Loucy (cell line): ENCODE measurements around the gene DLG2.

Source experiments
- H2AFZ ChIP-seq: fragments of 200-600 bp; sonication (generic); 2 replicates; pipeline ENCODE4 v1.6.0; 2016; ENCODE audit warnings: antibody characterized with exemption, mild to moderate bottlenecking, low read length, moderate library complexity
- H3F3A ChIP-seq: fragments of 200-600 bp; 2 replicates; pipeline ENCODE4 v1.6.0; 2016; ENCODE audit warnings: antibody characterized with exemption, low read depth, mild to moderate bottlenecking
- H3K27me3 ChIP-seq: fragments of 200-600 bp; sonication (generic); 2 replicates; pipeline ENCODE4 v1.6.1; 2014; ENCODE audit warnings: low read length, mild to moderate bottlenecking; ENCODE audit not compliant: insufficient read depth, poor library complexity, severe bottlenecking
- H3K36me3 ChIP-seq: fragments of 200-600 bp; sonication (generic); 2 replicates; pipeline ENCODE4 v1.6.1; 2016; ENCODE audit warnings: low read length; ENCODE audit not compliant: insufficient read depth
- H3K4me1 ChIP-seq: fragments of 200-600 bp; sonication (generic); 2 replicates; pipeline ENCODE4 v1.5.1; 2014; ENCODE audit warnings: low read length, mild to moderate bottlenecking; ENCODE audit not compliant: insufficient read depth, poor library complexity, severe bottlenecking
- H3K4me2 ChIP-seq: fragments of 200-600 bp; sonication (generic); 2 replicates; pipeline ENCODE4 v1.6.0; 2014; ENCODE audit warnings: antibody characterized with exemption, low read length, low read depth, mild to moderate bottlenecking; ENCODE audit not compliant: poor library complexity, severe bottlenecking
- H3K4me3 ChIP-seq: fragments of 200-600 bp; sonication (generic); 2 replicates; pipeline ENCODE4 v1.5.1; 2014; ENCODE audit warnings: low read length, mild to moderate bottlenecking, mixed read lengths; ENCODE audit not compliant: poor library complexity, severe bottlenecking
- H3K79me2 ChIP-seq: fragments of 200-600 bp; sonication (generic); 2 replicates; pipeline ENCODE4 v1.6.1; 2014; ENCODE audit warnings: low read length; ENCODE audit not compliant: insufficient read depth
- H3K9ac ChIP-seq: fragments of 200-600 bp; sonication (generic); 2 replicates; pipeline ENCODE4 v1.6.0; 2014; ENCODE audit warnings: mild to moderate bottlenecking, low read depth, low read length, moderate library complexity; ENCODE audit not compliant: poor library complexity, severe bottlenecking
- H3K9me2 ChIP-seq: fragments of 200-600 bp; sonication (generic); replicated peaks from 2 replicates; pipeline ENCODE4 v1.6.1; 2016; ENCODE audit warnings: low read depth, low read length, mixed read lengths
- H3K9me3 ChIP-seq: fragments of 200-600 bp; sonication (generic); 2 replicates; pipeline ENCODE4 v1.6.1; 2014; ENCODE audit warnings: mild to moderate bottlenecking, antibody characterized with exemption, low read length, low read depth; ENCODE audit not compliant: insufficient read depth
- H4K20me1 ChIP-seq: fragments of 200-600 bp; sonication (generic); 2 replicates; pipeline ENCODE4 v1.6.0; 2014; ENCODE audit warnings: antibody characterized with exemption, low read length, mild to moderate bottlenecking; ENCODE audit not compliant: insufficient read depth, poor library complexity, severe bottlenecking
- CTCF ChIP-seq: fragments of 200-600 bp; sonication (generic); conservative IDR thresholded peaks from 2 replicates; pipeline ENCODE4 v1.5.1; 2014; ENCODE audit warnings: mild to moderate bottlenecking, antibody characterized with exemption, low read length
- EZH2phosphoT487 ChIP-seq: fragments of 200-600 bp; IDR thresholded peaks from 2 replicates; pipeline ENCODE4 v1.6.1; 2018; ENCODE audit warnings: antibody characterized with exemption, mild to moderate bottlenecking, moderate library complexity, borderline replicate concordance

The DLG2 gene

GRCh38 chr11:84607975-84608836 is 1018.9 kb downstream of the DLG2 start:
- H3K4me2 ChIP-seq, result no peak overlapping the region
- no peak overlapping the region for H3K4me3 ChIP-seq
- H3K9ac ChIP-seq, result no peak overlapping the region
- no peaks in the 10 kb centered on the region for H3K9me2 ChIP-seq
- no peak for TF ChIP-seq EZH2phosphoT487
- no peak for TF ChIP-seq CTCF
- no peak overlapping the region for H2AFZ ChIP-seq
- no peaks in the 10 kb centered on the region for H3K4me1 ChIP-seq
- no peaks in the 10 kb centered on the region for H4K20me1 ChIP-seq
- H3K27me3 ChIP-seq, result no peaks in the 10 kb centered on the region
- no peaks in the 10 kb centered on the region for H3K9me3 ChIP-seq
- H3F3A ChIP-seq, result no peaks in the 10 kb centered on the region
- H3K79me2 ChIP-seq, result no peaks in the 10 kb centered on the region
- H3K36me3 ChIP-seq, result no peaks in the 10 kb centered on the region

- Histone ChIP-seq H2AFZ (no peak overlapping the region), H3K27me3 (no peaks in the 10 kb centered on the region), H3K9me3 (no peaks in the 10 kb centered on the region), H4K20me1 (no peaks in the 10 kb centered on the region), H3K4me1 (no peaks in the 10 kb centered on the region), H3K9me2 (no peaks in the 10 kb centered on the region), H3K79me2 (no peaks in the 10 kb centered on the region), H3K4me2 (no peak overlapping the region), H3K9ac (no peak overlapping the region), H3K4me3 (no peak overlapping the region), H3K36me3 (no peaks in the 10 kb centered on the region), H3F3A (no peaks in the 10 kb centered on the region)
- TF ChIP-seq EZH2phosphoT487, result no peak
- no peak for TF ChIP-seq CTCF
These were observed 1032.5 kb downstream of the DLG2 start for GRCh38 chr11:84594602-84595001.

GRCh38 chr11:84590106-84590505 is 1037.0 kb downstream of the DLG2 start:
- H3K9ac ChIP-seq, result no peak overlapping the region
- no peaks in the 10 kb centered on the region for H3K4me1 ChIP-seq
- H3K27me3 ChIP-seq, result no peaks in the 10 kb centered on the region
- H3K9me3 ChIP-seq, result no peaks in the 10 kb centered on the region
- no peaks in the 10 kb centered on the region for H3K79me2 ChIP-seq
- no peaks in the 10 kb centered on the region for H4K20me1 ChIP-seq
- H2AFZ ChIP-seq, result no peak overlapping the region
- no peaks in the 10 kb centered on the region for H3K36me3 ChIP-seq
- H3K4me3 ChIP-seq, result no peak overlapping the region
- H3F3A ChIP-seq, result no peaks in the 10 kb centered on the region
- H3K9me2 ChIP-seq, result no peaks in the 10 kb centered on the region
- TF ChIP-seq EZH2phosphoT487, result no peak
- TF ChIP-seq CTCF, result no peak
- H3K4me2 ChIP-seq, result no peak overlapping the region
